Epithelial cell of proximal tubule (primary cell): ENCODE measurements around the gene R3HCC1L. TPM values are rescaled to one million over a fixed set of nuclear protein-coding genes. Genes with fewer than 3 reads are reported as not detected.
"Not testable (repeated sequence)": the region's sequence is repeated elsewhere in the genome, so short reads cannot be mapped to it uniquely, and the experiment has no call there.

ENCODE experiments used
- DNase-seq: peaks from one replicate; pipeline ENCODE4 v3.0.0-alpha.2; 2011; ENCODE audit warnings: low read depth
- H3K4me3 ChIP-seq: 2 replicates; pipeline ENCODE4 v1.5.1; 2011; ENCODE audit warnings: low read depth, mild to moderate bottlenecking, low read length
- CTCF ChIP-seq: conservative IDR thresholded peaks from 2 replicates; pipeline ENCODE4 v1.5.1; 2012; ENCODE audit warnings: low read depth, mild to moderate bottlenecking, low read length
- total RNA-seq: library from RNA; depleted of rRNA; stranded (reverse); fragments of >200 nt; gene quantifications from 2 replicates; pipeline ENCODE4 v1.2.3, GENCODE V29; 2015

Gene R3HCC1L
- total RNA-seq, 1 donor from 2014 or later: 8.6 TPM

DNA sequence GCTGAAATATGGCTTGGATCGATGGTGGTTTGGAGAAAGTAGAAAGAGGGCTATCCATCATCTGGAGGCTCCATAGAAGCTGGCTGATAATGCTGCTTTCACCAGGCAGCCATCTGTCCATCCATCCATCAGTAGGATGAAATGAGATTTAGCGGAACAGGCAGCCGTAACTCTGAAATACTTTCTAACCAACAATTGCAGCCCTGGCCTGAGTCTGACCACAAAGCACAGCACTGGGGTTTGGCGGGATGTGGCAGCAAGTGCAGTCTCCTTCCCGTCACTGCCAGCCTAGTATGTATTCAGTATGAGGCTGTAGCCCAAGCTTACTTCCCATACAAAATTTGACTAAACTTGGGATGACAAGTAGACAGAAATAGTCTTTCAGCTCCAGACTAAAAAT lies 38.0 kb downstream of the R3HCC1L start:
- no peak overlapping the region for H3K4me3 ChIP-seq
- DNase-seq: no peak
- TF ChIP-seq CTCF: no peak

- no peak for DNase-seq
- no peak for TF ChIP-seq CTCF
- no peak overlapping the region for H3K4me3 ChIP-seq
Measured at GRCh38 chr10:98173260-98173659, 38.8 kb downstream of the R3HCC1L start.

- not testable (repeated sequence) for H3K4me3 ChIP-seq, DNase-seq
Measured at GRCh38 chr10:98182351-98182915, 48.0 kb downstream of the R3HCC1L start.

GRCh38 chr10:98186681-98187080 lies 52.2 kb downstream of the R3HCC1L start:
- DNase-seq: no peak
- no peak for TF ChIP-seq CTCF
- no peak overlapping the region for H3K4me3 ChIP-seq

DNA sequence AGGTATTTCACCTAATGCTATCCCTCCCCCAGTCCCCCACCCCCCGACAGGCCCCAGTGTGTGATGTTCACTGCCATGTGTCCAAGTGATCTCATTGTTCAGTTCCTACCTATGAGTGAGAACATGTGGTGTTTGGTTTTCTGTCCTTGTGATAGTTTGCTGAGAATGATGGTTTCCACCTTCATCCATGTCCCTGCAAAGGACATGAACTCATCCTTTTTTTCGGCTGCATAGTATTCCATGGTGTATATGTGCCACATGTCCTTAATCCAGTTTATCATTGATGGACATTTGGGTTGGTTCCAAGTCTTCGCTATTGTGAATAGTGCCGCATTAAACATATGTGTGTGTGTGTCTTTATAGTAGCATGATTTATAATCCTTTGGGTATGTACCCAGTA lies 56.3 kb downstream of the R3HCC1L start:
- not testable (repeated sequence) for H3K4me3 ChIP-seq, DNase-seq

- H3K4me3 ChIP-seq: no peak overlapping the region
- TF ChIP-seq CTCF: no peak
- no peak for DNase-seq
Measured at GRCh38 chr10:98193037-98193436, 58.6 kb downstream of the R3HCC1L start.

DNA sequence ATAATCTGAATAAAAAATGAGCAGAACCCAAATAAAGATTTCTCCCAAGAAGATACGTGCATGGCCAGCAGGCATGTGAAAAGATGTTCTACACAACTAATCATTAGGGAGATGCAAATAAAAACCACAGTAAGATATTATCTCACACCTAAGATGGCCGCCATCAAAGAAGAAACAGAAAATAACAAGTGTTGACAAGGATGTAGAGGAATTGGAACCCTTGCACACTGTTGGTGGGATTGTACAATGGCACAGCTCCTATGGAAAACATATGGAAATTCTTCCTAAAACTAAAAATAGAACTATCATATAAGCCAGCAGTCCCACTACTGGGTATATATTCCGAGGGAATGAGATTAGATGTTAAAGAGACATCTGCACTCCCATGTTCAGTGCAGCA lies 60.2 kb downstream of the R3HCC1L start:
- DNase-seq: no peak
- no peak overlapping the region for H3K4me3 ChIP-seq
- TF ChIP-seq CTCF: no peak

- no peak for TF ChIP-seq CTCF
- no peak for DNase-seq
- no peak overlapping the region for H3K4me3 ChIP-seq
Measured at GRCh38 chr10:98195120-98195519, 60.7 kb downstream of the R3HCC1L start.
